ENCODE results near the gene SLC25A44.

SLC25A44 gene

DNA sequence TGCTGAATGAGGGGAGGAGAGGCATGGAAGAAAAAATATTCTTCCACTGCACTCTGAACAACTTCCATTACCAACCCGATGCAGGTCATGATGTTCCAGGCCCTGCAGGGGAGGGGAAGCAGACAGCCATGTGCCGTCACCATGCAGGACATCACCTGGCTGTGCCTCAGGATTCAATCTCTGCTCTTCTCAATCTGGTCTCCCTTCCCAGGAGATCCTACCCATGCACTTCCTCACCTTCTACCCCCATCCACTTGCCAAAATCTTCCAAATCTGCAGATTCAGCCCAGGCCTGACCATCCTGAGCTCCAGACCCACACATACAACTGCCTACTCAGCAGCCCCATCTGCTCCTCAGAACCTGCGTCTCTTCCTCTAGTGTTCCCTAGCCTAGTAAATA is 59.7 kb downstream of the SLC25A44 start:
- H3K36me3 Mint-ChIP-seq: peaks cover 94% of the 10 kb centered on the region

DNA sequence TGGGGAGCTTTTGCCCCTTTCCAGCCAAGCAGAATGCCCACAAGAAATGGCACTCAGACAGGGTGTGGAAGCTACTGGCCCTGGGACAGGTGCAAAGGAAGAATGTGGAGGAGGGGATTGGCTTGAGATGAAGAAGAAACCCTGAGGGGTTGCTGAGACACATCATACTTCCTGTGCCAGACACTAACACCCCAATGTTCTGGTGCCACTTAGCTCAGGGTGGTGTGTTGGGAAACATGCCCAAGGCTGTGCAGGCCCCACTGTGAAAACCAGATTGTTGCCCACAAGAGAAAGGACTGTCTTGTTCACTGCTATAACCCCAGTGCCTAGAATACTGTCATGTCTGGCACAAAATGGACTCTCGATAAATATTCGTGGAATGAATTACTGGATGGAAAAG is 63.8 kb downstream of the SLC25A44 start:
- Mint-ChIP-seq H3K27ac (no peak overlapping the region), H3K9me3 (no peaks in the 10 kb centered on the region), H3K4me1 (peaks cover 23% of the 10 kb centered on the region), H3K4me3 (no peak overlapping the region), H3K36me3 (peaks cover 100% of the 10 kb centered on the region)
- no peak for DNase-seq (ENCODE audit: low spot score in 2 of 2)
- ATAC-seq: no peak

More for the DNA sequence above, 59.7 kb downstream of the SLC25A44 start:
- ATAC-seq (no peak), DNase-seq (ENCODE audit: low spot score in 2 of 2) (no peak)
- peak overlapping the region; percentile 35 for H3K27ac Mint-ChIP-seq
- peaks cover 20% of the 10 kb centered on the region for H3K4me1 Mint-ChIP-seq
- H3K9me3 Mint-ChIP-seq: no peaks in the 10 kb centered on the region
- H3K4me3 Mint-ChIP-seq: no peak overlapping the region

DNA sequence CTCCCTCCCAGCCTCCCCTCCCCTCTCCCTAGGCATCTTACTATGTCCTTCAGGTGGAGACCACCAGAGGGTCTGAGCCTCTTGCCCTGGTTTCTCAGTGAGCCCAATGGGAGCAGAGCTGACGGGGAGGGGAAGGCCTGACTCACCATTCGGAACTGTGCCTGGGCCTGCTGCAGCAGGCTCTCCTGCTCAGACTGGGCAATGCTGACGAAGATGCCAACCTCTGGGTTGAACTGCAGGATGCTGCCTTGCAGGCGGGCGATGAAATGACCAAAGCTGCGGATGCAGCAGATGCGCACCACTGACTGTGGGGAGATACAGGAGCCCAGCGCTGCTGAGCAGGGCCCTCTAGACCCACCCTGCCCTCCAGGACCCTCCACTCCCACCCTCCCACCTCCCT is 65.0 kb downstream of the SLC25A44 start:
- Mint-ChIP-seq H3K36me3 (peaks cover 100% of the 10 kb centered on the region), H3K9me3 (no peaks in the 10 kb centered on the region), H3K27ac (no peak overlapping the region), H3K4me1 (peaks cover 14% of the 10 kb centered on the region), H3K4me3 (no peak overlapping the region)
- no peak for ATAC-seq
- DNase-seq (ENCODE audit: low spot score in 2 of 2): no peak

DNA sequence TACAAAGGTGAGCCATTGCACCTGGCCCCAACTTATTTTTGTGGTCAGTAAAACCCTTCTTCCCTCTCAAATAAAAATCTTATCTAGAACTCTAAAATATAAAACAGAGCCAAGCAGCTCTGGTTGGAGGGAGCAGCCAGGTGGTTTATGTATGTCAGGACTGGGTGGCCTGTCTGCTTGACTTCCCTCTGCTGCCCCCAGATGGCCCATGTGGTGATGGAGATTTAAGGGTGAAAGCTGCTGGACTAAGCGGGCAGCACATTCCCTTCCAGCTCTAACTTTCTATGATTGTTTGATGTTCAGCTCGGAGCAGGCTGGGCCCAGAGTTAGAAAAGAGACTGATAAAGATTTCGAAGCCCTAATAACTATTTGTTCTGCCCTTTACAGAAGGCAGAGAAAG is 65.9 kb downstream of the SLC25A44 start:
- no peak overlapping the region for H3K4me3 Mint-ChIP-seq
- H3K9me3 Mint-ChIP-seq: no peaks in the 10 kb centered on the region
- H3K27ac Mint-ChIP-seq: peak overlapping the region; percentile 23
- no peak for ATAC-seq
- no peak for DNase-seq (ENCODE audit: low spot score in 2 of 2)
- H3K4me1 Mint-ChIP-seq: peaks cover 12% of the 10 kb centered on the region
- peaks cover 100% of the 10 kb centered on the region for H3K36me3 Mint-ChIP-seq

DNA sequence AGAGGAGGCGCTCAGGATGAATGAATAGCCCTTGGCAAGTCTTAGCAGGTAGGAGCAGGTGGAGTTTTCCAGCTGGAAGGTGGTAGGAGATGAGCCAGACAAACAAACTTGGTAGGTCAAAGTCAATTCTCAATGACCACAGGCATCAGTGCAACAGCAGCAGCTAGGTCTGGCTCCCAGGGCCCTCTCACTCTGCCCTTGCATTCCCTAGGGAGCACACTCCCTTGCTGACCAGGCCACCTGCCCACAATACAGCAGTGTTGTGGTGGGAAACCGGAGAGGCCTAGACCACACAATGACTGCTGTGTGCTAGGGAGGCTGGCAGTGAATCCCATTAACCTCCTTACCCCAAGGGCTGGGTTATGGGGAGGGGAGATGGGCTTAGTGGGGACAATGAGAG is 67.0 kb downstream of the SLC25A44 start:
- ATAC-seq: no peak
- Mint-ChIP-seq H3K4me1 (peaks cover 12% of the 10 kb centered on the region), H3K4me3 (no peak overlapping the region), H3K9me3 (no peaks in the 10 kb centered on the region), H3K27ac (peak overlapping the region; percentile 23), H3K36me3 (peaks cover 100% of the 10 kb centered on the region)
- DNase-seq (ENCODE audit: low spot score in 2 of 2): no peak
